Thyroid gland (tissue), 4 donors: Measurements from ENCODE around the gene ORM1.

Experiments
- CTCF ChIP-seq, 6 experiments: fragments of 200-600 bp in 3 of 6; fragments of 450-650 bp in 3 of 6; sonication (generic) in 3 of 6; IDR thresholded peaks; one replicate each; pipeline ENCODE4 v1.5.1; 2016 to 2019; ENCODE audit warnings: antibody characterized with exemption in 6 of 6, mild to moderate bottlenecking in 2 of 6, inconsistent platforms in 1 of 6, moderate library complexity in 1 of 6
- POLR2A ChIP-seq, 2 donors: fragments of 450-650 bp; IDR thresholded peaks; one replicate each; pipeline ENCODE4 v1.6.1; 2017; ENCODE audit warnings: antibody characterized with exemption in 2 of 2, mild to moderate bottlenecking in 2 of 2, moderate library complexity in 1 of 2

- TF ChIP-seq CTCF (IDR thresholded peaks at IDR 0.05) (no peak), POLR2A (IDR thresholded peaks at IDR 0.05) (no peak)
Measured at GRCh38 chr9:114366334-114367128, 43.6 kb downstream of the ORM1 start.
